A673 (cell line): ENCODE results near the gene TPM2. TPM values are rescaled to one million over a fixed set of nuclear protein-coding genes. Genes with fewer than 3 reads are reported as not detected.

ENCODE experiments used
- BruUV-seq: library from RNA; stranded (reverse); fragments of 400-500 nt; replicated peaks from 2 replicates; lab custom pipeline; 2021; lab: Mats Ljungman, UMichigan
- CTCF ChIA-PET: fragments of 300-600 bp; sonication (Branson Sonifier 250); formaldehyde crosslinking; loops from one replicate; lab custom pipeline; 2022; ENCODE audit warnings: antibody characterized with exemption; lab: Charles Lee
- POLR2A ChIA-PET: fragments of 300-600 bp; sonication (Branson Sonifier 250); formaldehyde crosslinking; loops from one replicate; lab custom pipeline; 2022; ENCODE audit warnings: antibody characterized with exemption; ENCODE audit not compliant: low non-redundant PET; lab: Charles Lee
- DNase-seq: peaks from one replicate; pipeline ENCODE4 v3.0.0-alpha.2; 2015; ENCODE audit warnings: low spot score
- H3K27ac ChIP-seq: fragments of 200-600 bp; sonication (generic); 2 replicates; pipeline ENCODE4 v1.5.1; 2016; ENCODE audit warnings: mixed run types, low read depth, mild to moderate bottlenecking, mixed read lengths, antibody characterized with exemption, low read length; ENCODE audit not compliant: poor library complexity, severe bottlenecking
- H3K27me3 ChIP-seq: fragments of 200-600 bp; sonication (generic); replicated peaks from 2 replicates; pipeline ENCODE4 v1.6.1; 2017; ENCODE audit warnings: mixed run types, low read depth, mild to moderate bottlenecking, mixed read lengths, antibody characterized with exemption, low read length; ENCODE audit not compliant: insufficient read depth, poor library complexity
- H3K36me3 ChIP-seq: fragments of 200-600 bp; sonication (generic); 2 replicates; pipeline ENCODE4 v1.6.1; 2016; ENCODE audit warnings: mixed run types, mild to moderate bottlenecking, mixed read lengths, antibody characterized with exemption, low read length; ENCODE audit not compliant: insufficient read depth, poor library complexity, severe bottlenecking
- H3K4me1 ChIP-seq: fragments of 200-600 bp; sonication (generic); 2 replicates; pipeline ENCODE4 v1.6.1; 2017; ENCODE audit warnings: mixed run types, mild to moderate bottlenecking, mixed read lengths, antibody characterized with exemption, low read length; ENCODE audit not compliant: insufficient read depth, poor library complexity, severe bottlenecking
- H3K4me3 ChIP-seq: fragments of 200-600 bp; sonication (generic); 2 replicates; pipeline ENCODE4 v1.5.1; 2016; ENCODE audit warnings: low read depth, mixed run types, mild to moderate bottlenecking, mixed read lengths, low read length; ENCODE audit not compliant: poor library complexity, severe bottlenecking
- H3K9me3 ChIP-seq: fragments of 200-600 bp; sonication (generic); 2 replicates; pipeline ENCODE4 v1.6.1; 2016; ENCODE audit warnings: mixed run types, low read depth, mild to moderate bottlenecking, mixed read lengths, antibody characterized with exemption, low read length; ENCODE audit not compliant: poor library complexity, severe bottlenecking
- EZH2 ChIP-seq: fragments of 200-600 bp; sonication (generic); IDR thresholded peaks from 2 replicates; pipeline ENCODE4 v1.6.1; 2017; ENCODE audit warnings: borderline replicate concordance, low read depth, mild to moderate bottlenecking, mixed read lengths, antibody characterized with exemption, low read length; ENCODE audit not compliant: poor library complexity, severe bottlenecking
- intact Hi-C: fragments of 100-400 bp; cut with micrococcal nuclease; formaldehyde crosslinking; loops from one replicate; pipeline ENCODE4 v1.10.0; 2022; ENCODE audit not compliant: unreplicated experiment
- total RNA-seq: library from RNA; stranded (reverse); gene quantifications from 2 replicates; pipeline ENCODE4 v1.2.3, GENCODE V29; 2021
- TF ChIP-seq, protein P1 (sequence below): fragments of 300-800, 200-600 bp; sonication (generic); conservative IDR thresholded peaks from 2 replicates; pipeline ENCODE4 v1.5.1; 2017; ENCODE audit warnings: low read depth, mild to moderate bottlenecking, antibody characterized with exemption, low read length, moderate library complexity, mixed read lengths

The TPM2 gene
- total RNA-seq, 1 experiment from 2014 or later = 44.3 TPM

DNA sequence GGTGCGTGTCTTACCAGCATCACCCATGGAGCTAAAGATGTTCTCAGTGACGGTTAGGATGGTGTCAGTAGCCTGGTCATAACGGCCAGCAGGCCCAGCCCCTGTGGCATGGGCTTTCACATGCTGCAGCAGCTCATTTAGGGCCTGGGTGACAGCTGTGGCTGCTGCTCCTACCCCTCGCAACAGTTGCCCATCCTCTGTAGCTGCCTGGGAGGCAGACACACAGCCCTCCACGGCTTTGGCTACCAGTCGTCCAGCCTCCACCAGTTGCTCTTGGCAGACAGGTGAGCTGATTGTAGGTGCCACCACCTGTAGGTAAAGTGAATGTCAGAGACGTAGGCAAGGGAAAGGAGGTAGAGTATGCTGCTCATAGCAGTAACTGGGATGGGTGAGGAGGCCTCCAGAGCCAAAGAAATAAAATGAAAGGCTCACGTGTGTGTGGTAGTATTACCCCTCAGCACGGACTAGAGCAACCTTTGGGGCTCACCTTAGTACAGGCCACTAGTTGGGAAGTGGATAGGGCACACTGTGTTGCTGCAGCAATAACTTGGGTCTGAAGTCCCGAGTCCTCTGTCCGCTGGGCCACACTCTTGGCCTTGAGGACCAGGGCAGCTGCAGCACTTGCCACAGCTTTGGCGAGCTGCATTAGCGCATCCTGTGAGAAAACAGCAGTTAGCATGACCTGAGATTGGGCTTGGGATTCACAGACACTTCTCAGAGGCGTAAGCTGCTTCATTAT lies 27.6 kb upstream of the TPM2 start:
- ChIA-PET CTCF (interaction anchor here (1.2 kb wide), 1 partner anchor 21 kb away, joined by 4 read pairs; no protein-coding TSS in a partner anchor), POLR2A (no interaction called here)
- no TSS peak for BruUV-seq
- no peak overlapping the region for H3K4me3 ChIP-seq
- TF ChIP-seq, protein P1, sequence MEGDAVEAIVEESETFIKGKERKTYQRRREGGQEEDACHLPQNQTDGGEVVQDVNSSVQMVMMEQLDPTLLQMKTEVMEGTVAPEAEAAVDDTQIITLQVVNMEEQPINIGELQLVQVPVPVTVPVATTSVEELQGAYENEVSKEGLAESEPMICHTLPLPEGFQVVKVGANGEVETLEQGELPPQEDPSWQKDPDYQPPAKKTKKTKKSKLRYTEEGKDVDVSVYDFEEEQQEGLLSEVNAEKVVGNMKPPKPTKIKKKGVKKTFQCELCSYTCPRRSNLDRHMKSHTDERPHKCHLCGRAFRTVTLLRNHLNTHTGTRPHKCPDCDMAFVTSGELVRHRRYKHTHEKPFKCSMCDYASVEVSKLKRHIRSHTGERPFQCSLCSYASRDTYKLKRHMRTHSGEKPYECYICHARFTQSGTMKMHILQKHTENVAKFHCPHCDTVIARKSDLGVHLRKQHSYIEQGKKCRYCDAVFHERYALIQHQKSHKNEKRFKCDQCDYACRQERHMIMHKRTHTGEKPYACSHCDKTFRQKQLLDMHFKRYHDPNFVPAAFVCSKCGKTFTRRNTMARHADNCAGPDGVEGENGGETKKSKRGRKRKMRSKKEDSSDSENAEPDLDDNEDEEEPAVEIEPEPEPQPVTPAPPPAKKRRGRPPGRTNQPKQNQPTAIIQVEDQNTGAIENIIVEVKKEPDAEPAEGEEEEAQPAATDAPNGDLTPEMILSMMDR = no peak
- no peak for TF ChIP-seq EZH2
- no peaks in the 10 kb centered on the region for H3K4me1 ChIP-seq
- no peaks in the 10 kb centered on the region for H3K27me3 ChIP-seq
- DNase-seq = no peak
- H3K36me3 ChIP-seq = peaks cover 93% of the 10 kb centered on the region
- intact Hi-C loops = no loop called here
- H3K27ac ChIP-seq = no peak overlapping the region
- no peaks in the 10 kb centered on the region for H3K9me3 ChIP-seq

DNA sequence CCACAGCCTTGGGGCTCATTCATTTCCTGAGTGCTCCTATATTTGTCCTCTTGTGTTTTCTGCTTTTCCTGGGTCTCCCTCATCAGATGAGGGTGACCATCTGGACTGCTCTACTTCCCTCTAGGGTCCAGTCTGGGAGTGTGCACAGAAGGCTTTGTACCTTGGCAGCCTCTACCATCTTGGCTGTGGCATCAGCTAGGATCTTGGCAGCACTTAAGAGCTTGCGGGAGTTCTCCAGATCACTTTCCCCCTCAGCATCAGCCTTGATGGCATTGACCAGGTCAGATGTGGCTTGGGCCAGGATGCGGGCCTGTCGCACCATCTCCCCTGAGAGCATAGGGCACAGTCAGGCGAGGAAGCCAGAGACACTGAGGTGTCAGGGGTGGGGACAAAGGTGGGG lies 26.5 kb upstream of the TPM2 start:
- POLR2A ChIA-PET = no interaction called here
- H3K36me3 ChIP-seq = peaks cover 93% of the 10 kb centered on the region
- H3K27me3 ChIP-seq = no peaks in the 10 kb centered on the region
- no peak overlapping the region for H3K27ac ChIP-seq
- no TSS peak for BruUV-seq
- H3K9me3 ChIP-seq = no peaks in the 10 kb centered on the region
- no peak overlapping the region for H3K4me3 ChIP-seq
- no peaks in the 10 kb centered on the region for H3K4me1 ChIP-seq
- intact Hi-C loops = no loop called here
- CTCF ChIA-PET = no interaction called here
- no peak for DNase-seq
- TF ChIP-seq EZH2 = no peak
- TF ChIP-seq, protein P1 = no peak

DNA sequence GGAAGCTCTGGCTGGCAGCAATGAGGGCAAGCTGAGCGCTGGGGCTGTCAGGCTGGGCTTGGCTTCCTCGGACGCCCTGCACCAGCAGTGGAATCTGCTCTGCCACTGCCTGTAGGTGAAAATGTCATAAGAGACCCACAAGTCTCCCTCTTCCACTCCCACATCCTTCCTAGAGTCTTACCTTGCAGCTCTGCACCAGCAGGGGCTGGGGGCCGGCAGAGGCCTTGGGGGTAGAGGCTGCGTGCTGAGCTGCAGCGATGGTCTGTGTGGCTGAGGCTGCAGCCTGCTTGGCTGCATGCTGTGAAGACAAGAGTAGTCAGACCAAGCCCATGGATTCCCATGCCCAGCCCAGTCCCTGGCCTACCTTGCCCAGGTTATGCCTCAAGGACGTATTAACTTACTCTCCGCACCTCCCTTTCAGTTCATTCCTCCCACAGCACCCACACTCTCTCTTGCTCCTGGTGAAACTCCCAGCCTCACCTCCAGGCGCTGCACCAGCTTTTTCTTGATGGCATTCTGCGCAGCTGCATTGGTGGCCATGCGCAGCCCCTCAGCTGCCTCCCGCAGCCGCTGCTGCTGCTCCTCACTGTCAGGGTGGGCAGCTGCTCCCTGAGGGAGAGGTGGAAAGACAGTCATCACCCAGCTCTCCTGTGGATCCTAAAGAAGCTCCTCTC lies 25.0 kb upstream of the TPM2 start:
- Histone ChIP-seq H3K27me3 (no peaks in the 10 kb centered on the region), H3K36me3 (peaks cover 91% of the 10 kb centered on the region), H3K27ac (no peak overlapping the region), H3K9me3 (no peaks in the 10 kb centered on the region), H3K4me1 (no peaks in the 10 kb centered on the region), H3K4me3 (no peak overlapping the region)
- TF ChIP-seq EZH2 = no peak
- TF ChIP-seq, protein P1 = no peak
- CTCF ChIA-PET = no interaction called here
- BruUV-seq = no TSS peak
- intact Hi-C loops = no loop called here
- POLR2A ChIA-PET = no interaction called here
- DNase-seq = no peak
